Breast epithelium (tissue), 4 donors: ENCODE results near the gene XYLT1. TPM values are rescaled to one million over a fixed set of nuclear protein-coding genes. Genes with fewer than 3 reads are reported as not detected.

Source experiments
- DNase-seq, 2 donors: peaks; one replicate each; pipeline ENCODE4 v3.0.0-alpha.2; 2019; ENCODE audit warnings: low spot score in 2 of 2
- H3K27ac ChIP-seq, 2 donors: fragments of 200-600 bp; sonication (generic) in 1 of 2; one replicate each; pipeline ENCODE4 v1.5.1; 2016 to 2019; ENCODE audit warnings: mild to moderate bottlenecking in 1 of 2
- H3K27me3 ChIP-seq, 2 donors: fragments of 200-600 bp; sonication (generic) in 1 of 2; one replicate each; pipeline versions ENCODE4 v1.5.1 to v1.6.0; 2017 to 2019; ENCODE audit warnings: control low read depth in 1 of 2, mild to moderate bottlenecking in 1 of 2
- H3K36me3 ChIP-seq: fragments of 200-600 bp; one replicate; pipeline ENCODE4 v1.5.1; 2019
- H3K4me1 ChIP-seq, 2 donors: fragments of 200-600 bp; sonication (generic); one replicate each; pipeline ENCODE4 v1.5.1; 2016 to 2019; ENCODE audit warnings: control low read depth in 1 of 2
- H3K4me3 ChIP-seq, 3 donors: fragments of 200-600 bp; sonication (generic); 1 replicate in 2 of 3; 2 replicates in 1 of 3; pipeline ENCODE4 v1.5.1; 2016 to 2019; ENCODE audit warnings: mild to moderate bottlenecking in 3 of 3, moderate library complexity in 2 of 3
- H3K9me3 ChIP-seq, 2 donors: fragments of 200-600 bp; sonication (generic) in 1 of 2; one replicate each; pipeline ENCODE4 v1.5.1; 2016 to 2019; ENCODE audit warnings: control low read depth in 1 of 2
- POLR2A ChIP-seq: fragments of 450-650 bp; IDR thresholded peaks from one replicate; pipeline ENCODE4 v1.6.1; 2016; ENCODE audit warnings: antibody characterized with exemption, mild to moderate bottlenecking, moderate library complexity
- intact Hi-C: fragments of 100-400 bp; cut with DNase I; formaldehyde crosslinking; loops from one replicate; pipeline ENCODE4 v1.15.1; 2023; ENCODE audit warnings: low total_unique reads
- total RNA-seq, 3 donors: library from RNA; depleted of rRNA; stranded (reverse); fragments of >200 nt; gene quantifications; one replicate each; pipeline ENCODE4 v1.1.0, GENCODE V29; 2016

The XYLT1 gene
- total RNA-seq, 3 donors from 2014 or later, result 11.9 to 32.8 (median 13.8) TPM

- TF ChIP-seq POLR2A, result no peak
- Histone ChIP-seq H3K36me3 (no peaks in the 10 kb centered on the region), H3K9me3 (peaks cover 0 to 6% of the 10 kb centered on the region in 2 donors), H3K27ac (no peak overlapping the region), H3K4me1 (no peaks in the 10 kb centered on the region), H3K4me3 (no peak overlapping the region), H3K27me3 (no peaks in the 10 kb centered on the region)
- intact Hi-C loops, result loop anchor here (1.0 kb wide), 1 partner anchor 11 kb away; no protein-coding TSS in a partner anchor
- no peak for DNase-seq
These were observed 417.1 kb downstream of the XYLT1 start for GRCh38 chr16:17053536-17054160.
